Breast epithelium (tissue), 4 donors: ENCODE results near the gene MARS1. TPM values are rescaled to one million over a fixed set of nuclear protein-coding genes. Genes with fewer than 3 reads are reported as not detected.

Source experiments
- DNase-seq, 2 donors: peaks; one replicate each; pipeline ENCODE4 v3.0.0-alpha.2; 2019; ENCODE audit warnings: low spot score in 2 of 2
- H3K27ac ChIP-seq, 2 donors: fragments of 200-600 bp; sonication (generic) in 1 of 2; one replicate each; pipeline ENCODE4 v1.5.1; 2016 to 2019; ENCODE audit warnings: mild to moderate bottlenecking in 1 of 2
- H3K27me3 ChIP-seq, 2 donors: fragments of 200-600 bp; sonication (generic) in 1 of 2; one replicate each; pipeline versions ENCODE4 v1.5.1 to v1.6.0; 2017 to 2019; ENCODE audit warnings: control low read depth in 1 of 2, mild to moderate bottlenecking in 1 of 2
- H3K36me3 ChIP-seq: fragments of 200-600 bp; one replicate; pipeline ENCODE4 v1.5.1; 2019
- H3K4me1 ChIP-seq, 2 donors: fragments of 200-600 bp; sonication (generic); one replicate each; pipeline ENCODE4 v1.5.1; 2016 to 2019; ENCODE audit warnings: control low read depth in 1 of 2
- H3K4me3 ChIP-seq, 3 donors: fragments of 200-600 bp; sonication (generic); 1 replicate in 2 of 3; 2 replicates in 1 of 3; pipeline ENCODE4 v1.5.1; 2016 to 2019; ENCODE audit warnings: mild to moderate bottlenecking in 3 of 3, moderate library complexity in 2 of 3
- H3K9me3 ChIP-seq, 2 donors: fragments of 200-600 bp; sonication (generic) in 1 of 2; one replicate each; pipeline ENCODE4 v1.5.1; 2016 to 2019; ENCODE audit warnings: control low read depth in 1 of 2
- POLR2A ChIP-seq: fragments of 450-650 bp; IDR thresholded peaks from one replicate; pipeline ENCODE4 v1.6.1; 2016; ENCODE audit warnings: antibody characterized with exemption, mild to moderate bottlenecking, moderate library complexity
- POLR2AphosphoS5 ChIP-seq, 3 donors: sonication (generic); formaldehyde crosslinking; IDR thresholded peaks; one replicate each; pipeline ENCODE4 v1.6.1; 2017; ENCODE audit warnings: antibody characterized with exemption in 3 of 3
- intact Hi-C: fragments of 100-400 bp; cut with DNase I; formaldehyde crosslinking; loops from one replicate; pipeline ENCODE4 v1.15.1; 2023; ENCODE audit warnings: low total_unique reads
- total RNA-seq, 3 donors: library from RNA; depleted of rRNA; stranded (reverse); fragments of >200 nt; gene quantifications; one replicate each; pipeline ENCODE4 v1.1.0, GENCODE V29; 2016
- TF ChIP-seq, protein P1 (sequence below), 3 donors: fragments of 450-650 bp; IDR thresholded peaks; one replicate each; pipeline ENCODE4 v1.5.1; 2016 to 2017; ENCODE audit warnings: antibody characterized with exemption in 3 of 3, mild to moderate bottlenecking in 3 of 3, moderate library complexity in 3 of 3

The MARS1 gene
- total RNA-seq, 3 donors from 2014 or later = 39.2 to 65.9 (median 60.2) TPM

DNA sequence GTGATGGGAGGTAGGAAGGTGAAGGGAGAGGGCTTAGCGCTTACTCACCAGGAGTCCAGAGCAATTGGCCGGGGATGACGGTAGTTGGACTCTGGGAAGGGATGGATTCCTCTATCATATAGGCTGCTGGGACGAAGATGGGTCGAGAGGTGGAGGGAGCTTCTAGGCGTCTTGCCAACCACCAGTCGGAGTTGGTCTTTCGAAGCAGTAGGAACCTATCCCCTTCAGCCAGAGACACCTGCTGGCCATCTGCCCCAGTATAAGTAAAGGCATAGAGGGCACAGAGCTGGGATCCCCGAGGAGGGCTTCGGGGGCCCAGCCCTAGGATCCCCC lies 8.9 kb upstream of the MARS1 start:
- TF ChIP-seq POLR2AphosphoS5 (IDR thresholded peaks at IDR 0.05) (no peak), POLR2A (no peak)
- TF ChIP-seq, protein P1, sequence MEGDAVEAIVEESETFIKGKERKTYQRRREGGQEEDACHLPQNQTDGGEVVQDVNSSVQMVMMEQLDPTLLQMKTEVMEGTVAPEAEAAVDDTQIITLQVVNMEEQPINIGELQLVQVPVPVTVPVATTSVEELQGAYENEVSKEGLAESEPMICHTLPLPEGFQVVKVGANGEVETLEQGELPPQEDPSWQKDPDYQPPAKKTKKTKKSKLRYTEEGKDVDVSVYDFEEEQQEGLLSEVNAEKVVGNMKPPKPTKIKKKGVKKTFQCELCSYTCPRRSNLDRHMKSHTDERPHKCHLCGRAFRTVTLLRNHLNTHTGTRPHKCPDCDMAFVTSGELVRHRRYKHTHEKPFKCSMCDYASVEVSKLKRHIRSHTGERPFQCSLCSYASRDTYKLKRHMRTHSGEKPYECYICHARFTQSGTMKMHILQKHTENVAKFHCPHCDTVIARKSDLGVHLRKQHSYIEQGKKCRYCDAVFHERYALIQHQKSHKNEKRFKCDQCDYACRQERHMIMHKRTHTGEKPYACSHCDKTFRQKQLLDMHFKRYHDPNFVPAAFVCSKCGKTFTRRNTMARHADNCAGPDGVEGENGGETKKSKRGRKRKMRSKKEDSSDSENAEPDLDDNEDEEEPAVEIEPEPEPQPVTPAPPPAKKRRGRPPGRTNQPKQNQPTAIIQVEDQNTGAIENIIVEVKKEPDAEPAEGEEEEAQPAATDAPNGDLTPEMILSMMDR (IDR thresholded peaks at IDR 0.05) = no peak
- DNase-seq = no peak
- H3K4me1 ChIP-seq = peaks cover 0 to 15% of the 10 kb centered on the region in 2 donors
- intact Hi-C loops = no loop called here
- peaks cover 0 to 33% of the 10 kb centered on the region in 2 donors for H3K27me3 ChIP-seq
- no peak overlapping the region for H3K4me3 ChIP-seq
- H3K27ac ChIP-seq = peak overlapping the region; percentile 34 to 58
- H3K36me3 ChIP-seq = no peaks in the 10 kb centered on the region
- no peaks in the 10 kb centered on the region for H3K9me3 ChIP-seq

GRCh38 chr12:57479376-57480115 lies 8.3 kb upstream of the MARS1 start, which contains the start of gene ARHGAP9:
Gene ARHGAP9, minus strand, starts transcription at chr12:57479866. Its CDS starts 460 bp downstream, at chr12:57479406.
- no peaks in the 10 kb centered on the region for H3K36me3 ChIP-seq
- peak within 1 kb of the TSS; percentile 34 to 58 for H3K27ac ChIP-seq
- peaks cover 0 to 15% of the 10 kb centered on the region in 2 donors for H3K4me1 ChIP-seq
- TF ChIP-seq, protein P1 (IDR thresholded peaks at IDR 0.05) = no peak
- TF ChIP-seq POLR2A (no peak), POLR2AphosphoS5 (IDR thresholded peaks at IDR 0.05) (no peak)
- H3K9me3 ChIP-seq = no peaks in the 10 kb centered on the region
- peaks cover 0 to 30% of the 10 kb centered on the region in 2 donors for H3K27me3 ChIP-seq
- intact Hi-C loops = no loop called here
- no peak within 1 kb of the TSS for H3K4me3 ChIP-seq
- DNase-seq = no peak

- Histone ChIP-seq H3K4me1 (no peaks in the 10 kb centered on the region), H3K27ac (no peak overlapping the region), H3K9me3 (no peaks in the 10 kb centered on the region), H3K27me3 (peaks cover 0 to 9% of the 10 kb centered on the region in 2 donors), H3K4me3 (no peak overlapping the region), H3K36me3 (no peaks in the 10 kb centered on the region)
- TF ChIP-seq, protein P1 (IDR thresholded peaks at IDR 0.05) = no peak
- no peak for TF ChIP-seq POLR2A
- no peak for TF ChIP-seq POLR2AphosphoS5 (IDR thresholded peaks at IDR 0.05)
- no peak for DNase-seq
- intact Hi-C loops = no loop called here
Measured at GRCh38 chr12:57481671-57482070, 6.2 kb upstream of the MARS1 start.

DNA sequence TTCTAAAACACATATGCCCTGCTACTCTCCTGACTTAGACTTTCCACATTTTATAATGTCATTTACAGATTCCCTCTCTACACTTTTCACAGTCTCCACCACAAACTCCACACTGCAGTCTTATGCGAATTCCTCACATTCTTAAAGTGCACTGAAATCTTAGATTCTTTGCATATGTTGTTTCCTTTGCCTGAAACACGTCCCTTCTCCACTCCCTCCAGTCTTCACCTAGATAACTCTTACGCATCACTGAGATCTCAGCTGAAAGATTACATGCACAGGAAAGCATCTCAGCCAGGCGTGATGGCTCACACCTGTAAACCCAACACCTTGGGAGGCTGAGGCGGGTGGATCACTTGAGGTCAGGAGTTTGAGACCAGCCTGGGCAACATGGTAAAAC lies 4.4 kb upstream of the MARS1 start:
- no peaks in the 10 kb centered on the region for H3K27me3 ChIP-seq
- no peak for TF ChIP-seq POLR2AphosphoS5 (IDR thresholded peaks at IDR 0.05)
- TF ChIP-seq, protein P1 (IDR thresholded peaks at IDR 0.05) = no peak
- TF ChIP-seq POLR2A = no peak
- no peaks in the 10 kb centered on the region for H3K36me3 ChIP-seq
- intact Hi-C loops = no loop called here
- H3K4me1 ChIP-seq = peaks cover 0 to under 1% of the 10 kb centered on the region in 2 donors
- no peak for DNase-seq
- no peaks in the 10 kb centered on the region for H3K9me3 ChIP-seq
- H3K4me3 ChIP-seq = no peak overlapping the region
- H3K27ac ChIP-seq = no peak overlapping the region

DNA sequence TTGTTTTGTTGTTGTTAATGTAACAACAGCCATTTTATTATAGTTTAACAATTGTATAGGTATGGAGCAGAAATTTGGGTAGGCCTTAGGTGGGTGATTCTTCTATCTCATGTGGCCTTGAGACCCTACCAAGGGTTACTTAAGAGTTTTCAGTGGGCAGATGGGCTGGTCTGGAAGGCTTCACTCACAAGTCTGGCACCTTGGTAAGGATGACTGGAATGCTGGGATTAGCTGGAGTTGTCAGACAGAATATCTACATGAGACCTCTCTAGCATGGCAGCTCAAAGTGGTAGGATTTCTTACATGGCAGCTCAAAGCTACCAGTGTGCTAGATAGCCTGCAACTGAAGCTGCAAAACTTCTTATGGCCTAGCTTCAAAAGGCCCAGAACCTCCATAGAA lies 2.2 kb upstream of the MARS1 start:
- no peaks in the 10 kb centered on the region for H3K9me3 ChIP-seq
- H3K4me1 ChIP-seq = peaks cover 0 to 12% of the 10 kb centered on the region in 2 donors
- no peaks in the 10 kb centered on the region for H3K27me3 ChIP-seq
- H3K27ac ChIP-seq = no peak overlapping the region
- H3K36me3 ChIP-seq = no peaks in the 10 kb centered on the region
- intact Hi-C loops = no loop called here
- no peak overlapping the region for H3K4me3 ChIP-seq
- no peak for TF ChIP-seq POLR2AphosphoS5 (IDR thresholded peaks at IDR 0.05)
- TF ChIP-seq, protein P1 (IDR thresholded peaks at IDR 0.05) = no peak
- TF ChIP-seq POLR2A = no peak
- DNase-seq = no peak
